ENCODE results near the gene FYB1.

The FYB1 gene

DNA sequence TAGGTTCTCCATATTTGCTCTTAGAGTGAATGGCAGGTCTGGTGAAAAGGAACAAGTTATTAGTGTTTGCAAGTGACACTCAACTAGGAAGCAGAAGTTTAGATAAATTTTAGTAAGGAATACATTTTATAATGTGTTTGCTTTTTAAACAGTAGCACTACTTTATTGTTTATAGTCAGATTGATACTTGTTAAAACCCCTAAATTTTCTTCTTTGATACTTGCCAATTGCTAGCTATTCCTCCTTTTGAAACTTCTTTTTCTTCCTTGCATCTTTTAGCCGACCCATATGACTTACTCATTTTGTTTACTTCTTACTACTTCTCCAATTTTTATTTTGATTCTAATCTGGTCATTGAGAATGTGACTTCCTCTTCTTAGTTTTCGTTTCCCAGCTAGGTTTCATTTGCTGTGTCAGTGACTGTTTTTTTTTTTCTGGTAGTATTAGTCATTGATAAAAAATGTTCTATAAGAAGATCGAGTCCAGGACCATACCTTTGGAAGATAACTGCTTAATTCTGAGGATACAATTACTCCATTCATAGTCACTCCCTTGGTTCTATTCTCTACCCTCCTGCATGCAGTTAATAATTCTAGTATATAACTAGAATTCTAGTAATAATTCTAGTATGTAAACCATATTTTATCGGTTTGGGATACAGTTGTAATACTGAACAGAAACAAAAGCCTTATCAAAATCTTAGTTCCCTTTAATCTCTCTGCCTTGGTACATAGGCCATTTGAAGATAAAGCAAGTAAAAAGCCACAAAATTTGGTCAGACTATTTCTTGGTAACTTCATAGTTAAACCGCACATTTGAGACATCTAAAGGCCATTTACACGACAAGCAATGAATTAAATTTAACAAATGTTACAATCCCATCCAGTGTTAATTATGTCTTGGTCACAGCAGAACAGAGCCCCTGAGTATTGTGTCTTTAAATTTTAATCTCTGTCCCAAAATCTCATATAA is 142.3 kb downstream of the FYB1 start:
- DNase-seq = peak; percentile 75

DNA sequence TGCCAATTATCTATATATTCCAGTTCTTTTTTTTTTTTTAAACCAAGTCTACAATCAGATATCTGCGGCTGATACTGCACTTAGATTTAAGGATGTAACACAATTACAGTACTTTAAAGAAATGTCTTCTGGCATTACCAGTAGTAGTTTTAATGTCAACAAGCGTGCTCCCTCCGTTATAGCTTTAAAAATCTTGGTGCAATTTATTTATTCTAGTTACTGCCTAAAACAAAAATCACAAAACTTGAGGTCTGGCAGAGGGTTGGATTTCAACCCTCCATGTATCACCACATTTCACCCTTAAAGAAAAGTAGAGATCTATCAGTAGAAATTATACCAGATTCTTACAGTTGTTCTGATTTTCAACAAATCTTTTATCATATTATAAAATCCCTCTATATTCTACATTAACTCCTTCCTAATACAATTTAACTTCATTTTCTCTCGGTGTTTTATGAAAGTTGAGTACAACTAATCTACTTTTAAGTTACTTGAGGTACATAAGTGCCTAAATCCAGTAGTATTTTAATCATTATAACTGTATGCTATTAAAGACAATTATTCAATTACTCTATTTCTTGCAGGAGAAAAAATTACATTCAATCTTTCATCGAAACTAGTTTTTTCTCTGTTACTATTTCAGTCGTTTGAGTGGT is 143.1 kb downstream of the FYB1 start:
- no peak for DNase-seq

DNA sequence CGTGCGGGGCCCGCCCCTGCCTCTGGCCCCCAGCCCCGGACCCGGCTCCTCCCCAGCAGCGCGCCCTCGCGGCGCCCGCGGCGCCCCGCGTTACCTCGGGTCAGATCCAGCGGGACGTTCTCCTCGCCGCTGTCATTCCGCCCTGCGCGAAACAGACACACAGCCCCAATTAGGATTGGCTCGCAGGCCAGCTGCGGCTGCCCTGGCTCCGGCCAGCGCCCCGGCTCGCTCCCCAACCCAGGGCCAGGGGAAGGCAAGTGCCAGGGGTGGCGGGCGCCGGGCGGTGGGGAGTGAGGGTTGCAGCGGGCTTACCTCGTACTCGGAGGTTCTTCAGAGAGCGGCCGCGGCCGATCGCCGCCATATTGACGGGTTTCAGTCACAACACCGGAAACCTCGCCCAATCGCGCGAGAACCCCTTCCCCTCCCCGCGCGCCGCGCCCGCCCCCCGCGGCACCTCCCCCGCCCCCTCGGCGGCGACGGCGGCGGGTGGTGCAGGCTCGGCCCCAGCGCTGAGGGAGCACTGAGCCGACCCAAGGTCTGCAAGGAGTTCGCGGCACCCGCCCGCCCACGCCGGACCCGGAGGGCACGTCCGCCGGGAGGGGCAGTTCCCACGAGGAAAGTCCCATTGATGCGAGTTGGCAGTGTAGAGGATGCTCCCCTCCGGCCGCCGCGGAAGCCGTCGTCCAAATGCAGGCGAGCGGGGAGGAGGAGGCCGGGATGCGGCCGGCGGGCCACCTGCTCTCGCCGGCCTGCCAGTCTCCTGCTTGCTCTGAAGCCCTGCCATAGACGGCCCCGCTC is 145.1 kb downstream of the FYB1 start, which contains the start of gene RICTOR:
RICTOR (minus strand) TSS at position 383 of the 798 bp plus-strand sequence; CDS start at position 361, 22 bp downstream.
- peak; percentile 94 for DNase-seq

DNA sequence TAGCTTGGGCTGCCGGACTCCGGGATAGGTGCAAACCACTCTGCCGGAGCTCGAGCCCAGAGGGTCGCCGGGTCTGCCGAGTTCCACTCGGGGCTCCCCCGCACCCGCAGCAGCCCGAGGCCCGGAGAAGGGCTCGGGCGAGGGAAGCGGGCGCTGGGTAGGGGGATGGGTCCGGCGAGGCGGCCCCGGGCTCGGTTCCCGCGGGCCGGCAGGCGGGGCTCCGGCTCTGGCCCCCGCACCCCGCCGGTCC is 145.7 kb downstream of the FYB1 start:
- no peak for DNase-seq

DNA sequence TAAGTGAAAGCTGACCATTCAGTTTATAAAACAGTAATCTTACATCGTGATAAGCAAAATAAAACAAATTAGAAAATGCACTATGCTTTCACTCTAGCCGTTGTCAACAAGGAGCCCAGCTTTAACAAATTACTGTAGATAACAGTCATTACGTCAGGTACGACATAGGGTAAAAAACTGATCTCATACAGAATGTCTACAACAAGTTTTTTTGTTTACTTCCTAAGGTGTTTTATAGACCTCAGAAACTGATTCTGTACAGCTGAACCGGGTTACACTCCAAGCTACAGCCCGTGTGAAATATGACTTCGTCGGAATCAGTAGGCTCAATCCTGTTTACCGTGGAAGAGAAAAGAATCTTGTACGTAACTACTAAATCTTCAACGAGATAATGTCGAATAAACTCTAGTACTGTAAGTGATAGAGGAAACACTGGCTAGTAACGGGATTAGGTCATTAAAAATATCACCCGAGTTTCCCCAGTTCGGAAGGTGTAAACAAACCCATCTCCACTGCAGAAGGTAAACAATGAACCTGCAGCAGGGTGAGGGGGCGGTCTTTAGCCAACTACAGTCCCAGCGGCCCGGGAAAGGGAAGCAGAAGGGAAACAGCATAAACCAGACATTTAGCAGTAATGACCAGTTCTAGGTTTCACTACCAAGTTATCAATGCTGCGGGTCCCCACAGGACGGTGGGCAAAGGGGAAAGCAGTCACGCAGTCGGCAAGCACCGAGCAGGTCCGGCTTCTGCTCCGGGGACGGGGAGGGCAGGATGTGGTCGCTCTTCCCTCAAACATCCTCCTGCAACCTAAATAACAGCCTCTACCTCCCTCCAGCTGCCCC is 146.2 kb downstream of the FYB1 start:
- peak; percentile 63 for DNase-seq

GRCh38 chr5:39068099-39068498 is 151.3 kb downstream of the FYB1 start:
- no peak for DNase-seq

GRCh38 chr5:39064450-39064849 is 154.9 kb downstream of the FYB1 start:
- no peak for DNase-seq

DNA sequence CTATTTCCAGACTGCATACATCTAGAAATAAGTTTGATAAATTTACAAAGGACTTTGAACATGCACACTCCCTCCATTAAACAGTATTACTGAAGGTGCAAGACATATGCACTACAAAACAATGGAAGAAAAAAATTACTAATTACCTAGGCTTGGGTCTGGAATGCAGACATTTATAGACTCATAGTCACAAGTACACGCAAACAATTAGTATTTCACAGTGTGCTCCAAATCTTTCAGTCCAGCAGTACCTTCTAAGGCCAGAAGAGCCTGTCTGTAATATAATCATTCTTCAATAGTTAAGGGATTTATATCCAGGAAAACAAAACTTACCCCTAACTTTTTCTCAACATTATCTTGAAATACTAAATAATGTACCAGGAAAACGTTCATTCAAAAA is 156.3 kb downstream of the FYB1 start:
- no peak for DNase-seq

DNA sequence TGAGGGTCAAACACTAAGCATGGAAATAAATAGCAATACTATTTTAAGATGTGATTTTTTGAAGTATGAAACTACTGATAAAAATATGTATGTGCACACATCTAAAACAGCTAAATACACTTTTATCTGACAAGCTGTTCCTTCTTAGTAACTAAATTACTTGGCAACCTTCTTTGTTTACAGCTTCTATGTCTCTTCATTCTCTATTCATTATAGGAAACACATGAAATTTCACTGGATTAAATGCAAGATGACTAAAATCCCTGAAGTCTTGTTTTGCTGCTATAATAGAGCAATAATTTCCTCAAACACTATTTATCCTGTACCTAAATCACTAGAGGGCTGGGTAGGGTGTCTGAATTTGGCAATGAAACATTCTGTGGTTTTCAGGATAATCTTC is 156.8 kb downstream of the FYB1 start:
- no peak for DNase-seq

DNA sequence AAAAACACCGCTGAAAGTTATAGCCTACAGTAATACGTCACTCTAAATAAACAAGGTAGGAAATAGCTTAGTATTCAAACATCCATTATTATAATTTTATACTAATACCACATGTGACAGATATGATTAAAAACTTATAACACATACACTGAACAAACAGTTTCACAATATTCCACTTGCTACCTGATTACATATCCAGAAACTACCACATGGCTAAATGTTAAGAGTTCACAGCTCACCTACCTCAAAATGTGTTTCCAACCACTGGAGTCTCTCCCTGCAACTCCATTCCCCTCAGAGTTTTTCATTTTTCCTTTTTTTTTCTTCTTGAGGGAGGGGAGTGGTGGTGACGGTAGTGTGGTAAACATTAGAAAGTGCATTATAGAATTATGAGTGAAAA is 157.3 kb downstream of the FYB1 start:
- no peak for DNase-seq

DNA sequence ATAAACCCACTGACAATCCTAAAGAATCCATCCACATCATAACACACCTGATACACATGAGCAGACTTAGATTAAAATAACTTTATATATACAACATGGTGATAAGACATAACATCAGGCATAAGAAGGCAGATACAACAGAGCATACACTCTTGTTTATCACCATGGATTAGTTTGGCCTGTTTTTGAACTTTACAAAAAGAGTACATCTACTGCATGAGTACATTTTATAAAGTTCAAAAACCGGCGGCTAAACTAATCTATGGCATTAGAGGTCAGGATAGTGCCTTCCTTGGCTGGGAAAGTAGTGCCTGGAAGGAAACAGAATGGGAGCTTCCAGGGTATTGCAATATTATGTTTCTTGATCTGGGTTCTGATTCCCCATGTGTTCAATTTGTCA is 160.3 kb downstream of the FYB1 start:
- no peak for DNase-seq

- no peak for DNase-seq
Observed at GRCh38 chr5:39058178-39058921, 161.0 kb downstream of the FYB1 start.

- no peak for DNase-seq
Observed at GRCh38 chr5:39057734-39058133, 161.6 kb downstream of the FYB1 start.

DNA sequence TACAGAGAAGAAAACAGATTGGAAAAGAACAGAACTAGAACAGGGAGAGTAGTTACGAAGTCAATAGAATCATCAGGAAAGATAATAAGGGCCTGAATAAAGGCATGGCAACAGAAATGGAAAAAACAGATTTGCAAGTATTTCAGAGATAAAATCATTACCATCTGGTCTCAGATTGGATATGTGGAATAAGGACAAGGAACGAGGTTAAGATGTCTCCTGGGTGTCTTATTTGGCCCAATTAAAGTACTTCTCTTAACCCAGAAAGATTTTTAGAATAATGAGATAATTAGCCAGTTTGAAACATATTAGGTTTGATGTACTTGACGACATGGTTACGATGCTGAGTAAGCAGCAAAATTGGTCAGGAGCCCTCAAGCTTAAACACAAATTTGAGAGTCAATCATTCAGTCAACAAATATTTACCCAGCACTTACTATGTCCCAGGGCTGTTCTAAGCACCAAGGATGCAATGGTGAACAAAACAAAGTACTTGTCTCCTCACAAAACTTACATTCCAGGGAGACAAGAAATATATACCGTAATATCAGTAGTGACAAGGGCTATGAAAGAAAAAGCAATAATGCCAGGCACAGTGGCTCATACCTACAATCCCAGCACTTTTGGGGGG is 163.5 kb downstream of the FYB1 start:
- DNase-seq = no peak
